ENCODE results near the gene OTOS.

OTOS gene

GRCh38 chr2:240134466-240134865 is 6.0 kb downstream of the OTOS start:
- TF ChIP-seq CTCF (IDR thresholded peaks at IDR 0.05; ENCODE audit: control insufficient read depth, insufficient read depth, low read depth, low read length, missing control alignments) = no peak
- no peak for DNase-seq (ENCODE audit: low read depth)
- H3K4me3 ChIP-seq (ENCODE audit: control insufficient read depth, low read depth, low read length) = peak overlapping the region; percentile 58

GRCh38 chr2:240133401-240133800 is 7.1 kb downstream of the OTOS start:
- TF ChIP-seq CTCF (IDR thresholded peaks at IDR 0.05; ENCODE audit: control insufficient read depth, insufficient read depth, low read depth, low read length, missing control alignments) = no peak
- H3K4me3 ChIP-seq (ENCODE audit: control insufficient read depth, low read depth, low read length) = no peak overlapping the region
- no peak for DNase-seq (ENCODE audit: low read depth)

GRCh38 chr2:240132651-240132980 is 7.8 kb downstream of the OTOS start:
- DNase-seq (ENCODE audit: low read depth) = no peak
- no peak overlapping the region for H3K4me3 ChIP-seq (ENCODE audit: control insufficient read depth, low read depth, low read length)
- TF ChIP-seq CTCF (IDR thresholded peaks at IDR 0.05; ENCODE audit: control insufficient read depth, insufficient read depth, low read depth, low read length, missing control alignments) = no peak

- no peak overlapping the region for H3K4me3 ChIP-seq (ENCODE audit: control insufficient read depth, low read depth, low read length)
- no peak for DNase-seq (ENCODE audit: low read depth)
- peak; percentile 23 for TF ChIP-seq CTCF (IDR thresholded peaks at IDR 0.05; ENCODE audit: control insufficient read depth, insufficient read depth, low read depth, low read length, missing control alignments)
Measured at GRCh38 chr2:240131941-240132650, 8.4 kb downstream of the OTOS start.

GRCh38 chr2:240131296-240131695 is 9.2 kb downstream of the OTOS start:
- no peak for TF ChIP-seq CTCF (IDR thresholded peaks at IDR 0.05; ENCODE audit: control insufficient read depth, insufficient read depth, low read depth, low read length, missing control alignments)
- DNase-seq (ENCODE audit: low read depth) = no peak
- H3K4me3 ChIP-seq (ENCODE audit: control insufficient read depth, low read depth, low read length) = no peak overlapping the region

- TF ChIP-seq CTCF (IDR thresholded peaks at IDR 0.05; ENCODE audit: control insufficient read depth, insufficient read depth, low read depth, low read length, missing control alignments) = no peak
- DNase-seq (ENCODE audit: low read depth) = no peak
- H3K4me3 ChIP-seq (ENCODE audit: control insufficient read depth, low read depth, low read length) = no peak overlapping the region
Measured at GRCh38 chr2:240130393-240131195, 9.9 kb downstream of the OTOS start.

Measured in AG09309 (cell line).